UCSD-AML1 (cell line): ENCODE data around the gene PLXNB1.
"Not testable (repeated sequence)": the region's sequence is repeated elsewhere in the genome, so short reads cannot be mapped to it uniquely, and the experiment has no call there.

Experiments used
- DNase-seq: peaks from one replicate; lab custom pipeline; 2025; ENCODE audit not compliant: unreplicated experiment; lab: John Stamatoyannopoulos, UW

PLXNB1 gene

DNA sequence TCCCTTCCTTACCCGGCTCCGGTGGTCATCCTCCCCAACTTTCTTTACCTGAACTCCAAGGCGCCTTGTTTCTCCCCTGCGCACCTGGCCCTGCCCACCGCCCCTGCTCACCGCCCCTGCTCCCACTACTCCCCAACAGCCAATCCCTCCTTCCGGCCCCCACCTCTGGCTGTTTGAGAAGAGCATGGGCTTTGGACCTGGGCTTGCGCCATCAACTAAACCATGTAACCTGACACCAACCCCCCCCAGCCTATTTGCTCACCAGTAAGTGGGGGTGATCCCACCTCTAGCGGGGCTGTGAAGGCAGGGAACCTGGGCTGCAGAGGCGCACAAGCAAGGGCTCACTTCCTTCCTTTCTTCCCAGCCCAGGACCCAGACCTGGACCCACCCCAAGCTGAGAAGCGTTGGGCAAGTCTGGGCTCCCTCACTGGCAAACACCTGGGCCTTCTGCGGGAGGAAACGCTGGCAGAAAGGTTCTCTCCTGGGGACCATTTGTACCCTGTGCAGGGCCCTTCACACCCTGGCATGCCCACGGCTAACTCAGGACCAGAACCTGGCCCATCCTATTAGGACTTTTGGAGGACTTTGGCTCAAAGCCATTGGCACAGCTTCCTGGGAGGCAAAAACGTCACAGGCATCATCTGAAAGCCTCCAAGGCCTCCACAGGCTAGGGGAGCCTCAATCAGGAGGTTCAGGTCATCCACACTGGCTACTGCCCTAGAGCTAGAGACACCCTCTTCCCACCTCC is at the start of gene PLXNB1:
PLXNB1 (minus strand) TSS at position 127 of the 748 bp plus-strand sequence. CDS start 5,475 bp downstream, outside the sequence.
- DNase-seq = no peak

- DNase-seq = no peak
Measured at GRCh38 chr3:48478626-48479555, 49.0 kb upstream of the PLXNB1 start.

DNA sequence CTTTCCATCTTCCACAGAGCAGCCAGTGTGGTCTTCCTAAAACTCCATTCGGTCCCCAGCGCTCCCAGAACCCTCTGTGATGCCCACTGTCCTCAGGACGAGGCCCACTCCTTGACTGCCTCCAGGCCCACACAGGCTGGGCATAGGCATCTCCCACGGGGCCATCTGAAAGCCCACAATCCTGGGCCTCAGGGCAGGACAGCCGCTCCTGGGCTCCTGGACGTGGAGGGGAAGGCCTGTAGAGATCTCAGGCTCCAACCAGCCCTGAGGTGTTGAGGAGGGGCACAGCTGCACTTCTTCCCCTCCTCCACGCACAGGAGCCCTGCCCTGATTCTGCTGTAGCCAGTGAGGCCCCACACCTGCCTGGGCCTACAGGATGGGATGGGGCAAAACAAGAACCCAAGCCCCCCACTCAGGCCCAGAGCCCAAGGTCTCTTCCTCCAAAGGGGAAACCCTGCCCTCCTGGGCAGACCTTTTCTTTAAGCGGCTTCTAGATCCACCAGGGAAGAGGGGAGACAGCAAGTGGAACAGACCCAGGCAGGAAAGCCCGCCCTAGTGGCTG is 48.2 kb upstream of the PLXNB1 start:
- DNase-seq = no peak

DNA sequence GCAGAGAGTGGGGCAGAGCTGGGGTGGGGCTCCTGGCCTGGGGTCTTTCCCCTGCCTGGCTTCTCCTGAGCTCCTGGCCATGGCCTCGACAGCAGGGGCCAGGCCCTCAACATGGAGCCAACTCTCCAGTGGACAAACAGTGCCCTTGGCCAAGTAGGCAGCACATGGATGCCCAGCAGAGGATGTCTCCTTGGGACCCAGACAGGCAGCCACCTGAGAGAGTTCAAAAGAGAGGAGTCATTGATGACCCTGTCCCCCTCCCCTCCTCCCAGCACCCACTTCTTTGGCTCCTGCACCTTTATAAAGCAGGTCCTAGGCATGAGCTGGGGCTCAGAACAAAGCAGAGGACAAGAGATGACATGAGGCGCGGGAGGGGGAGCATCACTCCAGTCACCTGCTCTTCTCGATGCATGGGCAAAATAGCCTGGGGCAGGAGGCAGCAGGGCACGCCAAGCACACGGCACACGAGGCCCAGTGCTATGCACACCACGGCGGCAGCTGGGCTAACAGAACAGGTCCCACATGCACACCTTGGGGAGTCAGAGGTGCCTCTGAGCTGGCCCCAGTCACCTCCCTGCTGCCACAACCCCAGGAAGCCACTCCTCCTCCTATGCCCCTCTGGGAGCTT is 46.7 kb upstream of the PLXNB1 start:
- DNase-seq = no peak

DNA sequence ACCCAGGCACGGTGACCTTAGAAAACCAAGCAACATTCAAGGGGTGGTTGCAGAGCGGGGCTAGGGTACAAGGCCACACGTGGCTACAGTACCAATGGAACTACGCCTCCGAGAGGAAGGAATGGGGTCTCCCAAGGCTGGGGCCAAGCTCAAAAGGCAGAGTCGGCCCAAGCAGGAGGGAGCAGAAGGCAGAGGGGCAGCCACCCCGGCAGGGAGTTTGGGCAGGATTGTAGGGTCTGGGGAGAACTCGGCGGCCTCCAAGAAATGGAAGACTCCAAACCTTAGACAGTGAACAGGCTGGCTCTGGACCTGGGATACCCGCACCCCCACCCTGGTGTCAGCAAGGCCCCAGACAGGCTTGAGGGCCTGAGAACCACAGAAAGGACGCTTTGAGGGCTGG is 45.3 kb upstream of the PLXNB1 start:
- DNase-seq = no peak

GRCh38 chr3:48474619-48475018 is 44.7 kb upstream of the PLXNB1 start:
- DNase-seq = no peak

DNA sequence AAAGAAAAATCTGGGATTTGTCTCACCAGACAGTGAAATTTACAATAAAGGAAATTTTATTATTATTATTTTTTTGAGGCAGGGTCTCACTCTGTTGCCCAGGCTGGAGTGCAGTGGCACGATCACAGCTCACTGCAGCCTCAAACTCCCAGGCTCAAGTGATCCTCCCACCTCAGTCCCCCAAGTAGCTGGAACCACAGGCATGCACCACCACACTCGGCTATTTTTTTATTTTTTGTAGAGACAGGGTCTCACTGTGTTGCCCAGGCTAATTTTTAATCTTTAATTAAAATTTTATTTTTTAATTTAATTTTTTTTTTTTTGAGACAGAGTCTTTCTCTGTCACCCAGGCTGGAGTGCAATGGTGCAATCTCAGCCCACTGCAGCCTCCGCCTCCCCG is 44.1 kb upstream of the PLXNB1 start:
- not testable (repeated sequence) for DNase-seq

GRCh38 chr3:48473617-48473952 is 43.7 kb upstream of the PLXNB1 start:
- DNase-seq = no peak

GRCh38 chr3:48472923-48473616 is 43.2 kb upstream of the PLXNB1 start:
- peak; percentile 96 for DNase-seq

GRCh38 chr3:48472673-48472922 is 42.7 kb upstream of the PLXNB1 start:
- no peak for DNase-seq

DNA sequence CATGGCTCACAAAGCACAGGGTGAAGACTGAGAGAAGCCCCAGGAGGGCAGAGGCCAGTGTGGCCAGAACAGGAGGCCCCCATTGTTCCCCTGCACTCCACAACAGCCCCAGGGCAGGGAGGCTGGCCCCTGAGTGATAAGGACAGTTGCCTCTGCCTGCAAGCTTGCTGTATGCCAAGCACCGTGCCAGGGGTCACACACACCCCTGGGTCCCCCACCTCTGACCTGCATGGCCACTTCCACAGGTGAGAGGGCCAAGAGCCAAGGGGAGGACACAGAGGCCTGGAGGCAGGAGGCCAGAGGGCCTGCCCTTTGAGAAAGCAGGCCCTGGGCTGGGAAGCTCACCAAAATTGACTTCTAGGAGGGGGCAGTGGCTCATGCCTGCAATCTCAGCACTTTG is 40.4 kb upstream of the PLXNB1 start:
- no peak for DNase-seq

- DNase-seq = no peak
Measured at GRCh38 chr3:48469046-48469915, 39.4 kb upstream of the PLXNB1 start.

GRCh38 chr3:48468329-48468731 is 38.4 kb upstream of the PLXNB1 start:
- DNase-seq = no peak

DNA sequence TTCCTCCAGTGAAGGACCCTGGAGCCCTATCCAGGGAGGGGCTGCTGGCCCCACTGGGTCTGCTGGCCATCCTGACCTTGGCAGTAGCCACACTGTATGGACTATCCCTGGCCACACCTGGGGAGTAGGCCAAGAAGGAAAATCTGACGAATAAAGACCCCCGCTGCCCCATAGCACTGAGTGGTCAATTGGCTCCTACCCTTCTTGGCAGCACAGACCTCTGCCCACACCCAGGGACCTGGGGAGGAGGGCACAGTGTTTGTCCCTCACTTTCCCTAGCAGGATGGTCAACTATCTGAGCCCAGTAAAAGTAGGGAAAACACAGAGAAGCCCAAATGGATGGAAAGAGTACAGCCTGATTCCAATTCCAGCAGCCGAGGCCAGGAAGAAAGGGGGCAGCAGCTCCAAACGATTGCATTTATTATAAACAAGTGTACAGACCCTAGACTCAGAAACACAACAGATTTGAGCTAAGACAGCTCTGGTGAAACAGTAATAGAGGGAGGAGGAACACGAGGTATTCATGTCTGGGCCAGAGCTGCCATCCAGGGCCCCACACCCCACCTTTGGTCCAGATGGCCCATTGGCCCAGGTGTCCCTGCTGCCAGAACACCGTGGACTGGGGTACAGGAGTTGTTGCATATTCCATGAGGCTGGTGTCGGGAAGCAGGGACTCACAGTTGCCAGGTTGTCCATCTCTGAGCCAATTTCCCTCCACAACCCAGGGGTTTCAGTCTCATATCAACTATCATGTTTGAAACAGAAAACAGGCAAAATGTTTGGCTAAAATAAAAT is 37.8 kb upstream of the PLXNB1 start:
- no peak for DNase-seq

DNA sequence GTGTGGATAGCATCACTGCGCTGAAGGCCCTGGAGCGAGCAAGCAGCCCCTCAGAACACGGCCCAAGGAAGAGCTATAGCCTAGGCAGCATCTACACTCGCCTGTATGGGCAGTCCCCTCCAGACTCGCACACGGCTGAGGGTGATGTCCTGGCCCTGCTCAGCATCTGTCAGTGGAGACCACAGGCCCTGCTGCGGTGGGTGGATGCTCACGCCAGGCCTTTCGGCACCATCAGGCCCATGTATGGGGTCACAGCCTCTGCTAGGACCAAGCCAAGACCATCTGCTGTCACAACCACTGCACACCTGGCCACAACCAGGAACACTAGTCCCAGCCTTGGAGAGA is 37.2 kb upstream of the PLXNB1 start:
- no peak for DNase-seq

GRCh38 chr3:48466386-48467109 is 36.7 kb upstream of the PLXNB1 start:
- DNase-seq = no peak

- peak; percentile 87 for DNase-seq
Measured at GRCh38 chr3:48465531-48466378, 35.9 kb upstream of the PLXNB1 start.

DNA sequence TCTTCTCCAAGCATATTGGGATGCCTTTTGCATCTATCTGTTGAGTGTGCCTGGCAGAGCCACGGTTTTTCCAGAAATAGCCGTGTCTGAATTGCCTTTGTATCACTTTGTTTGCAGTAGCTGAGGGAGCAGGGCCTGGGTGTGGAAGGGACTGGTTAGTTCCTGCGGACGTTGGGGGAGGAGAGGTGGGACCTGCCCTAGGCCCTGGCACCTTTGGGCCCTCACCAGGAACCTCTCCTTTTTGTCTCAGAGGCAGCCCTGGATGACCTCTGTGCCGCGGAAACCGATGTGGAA is 35.3 kb upstream of the PLXNB1 start:
- DNase-seq = no peak
